SU-DHL-6 (cell line): ENCODE data around the gene PHACTR1.

Experiments used
- H2AFZ ChIP-seq: fragments of 200-600 bp; sonication (generic); 2 replicates; pipeline ENCODE4 v1.6.1; 2014; ENCODE audit warnings: low read depth, mild to moderate bottlenecking, moderate library complexity, mixed read lengths, antibody characterized with exemption, low read length; ENCODE audit not compliant: severe bottlenecking
- H3F3A ChIP-seq: fragments of 200-600 bp; shearing (Covaris generic); 2 replicates; pipeline ENCODE4 v1.6.0; 2016; ENCODE audit warnings: antibody characterized with exemption, mild to moderate bottlenecking; ENCODE audit not compliant: insufficient read depth
- H3K27ac ChIP-seq: fragments of 200-600 bp; sonication (generic); 2 replicates; pipeline ENCODE4 v1.5.1; 2016; ENCODE audit warnings: low read depth, mild to moderate bottlenecking, low read length, moderate library complexity, mixed read lengths
- H3K27me3 ChIP-seq: fragments of 200-600 bp; sonication (generic), shearing (Covaris generic); 2 replicates; pipeline ENCODE4 v1.6.0; 2014; ENCODE audit warnings: mild to moderate bottlenecking, low read length
- H3K36me3 ChIP-seq: fragments of 200-600 bp; sonication (generic); 2 replicates; pipeline ENCODE4 v1.6.1; 2014; ENCODE audit warnings: mild to moderate bottlenecking, low read length, mixed read lengths
- H3K4me2 ChIP-seq: fragments of 300-600, 200-600 bp; shearing (Covaris generic), sonication (generic); 2 replicates; pipeline ENCODE4 v1.6.0; 2014; ENCODE audit warnings: low read length, low read depth, mild to moderate bottlenecking; ENCODE audit not compliant: poor library complexity, severe bottlenecking
- H3K4me3 ChIP-seq: fragments of 200-600 bp; sonication (generic); 2 replicates; pipeline ENCODE4 v1.5.1; 2014; ENCODE audit warnings: antibody characterized with exemption, low read length, mild to moderate bottlenecking, mixed read lengths; ENCODE audit not compliant: insufficient read depth, poor library complexity, severe bottlenecking
- H3K79me2 ChIP-seq: fragments of 200-600 bp; sonication (generic); 2 replicates; pipeline ENCODE4 v1.6.1; 2014; ENCODE audit warnings: mild to moderate bottlenecking, low read length, moderate library complexity; ENCODE audit not compliant: insufficient read depth
- H3K9ac ChIP-seq: fragments of 200-600 bp; sonication (generic); 2 replicates; pipeline ENCODE4 v1.7.0; 2014; ENCODE audit warnings: mild to moderate bottlenecking, low read length
- H3K9me2 ChIP-seq: fragments of 200-600 bp; sonication (generic); replicated peaks from 2 replicates; pipeline ENCODE4 v1.6.1; 2014; ENCODE audit warnings: low read length; ENCODE audit not compliant: insufficient read depth
- H3K9me3 ChIP-seq: fragments of 200-600 bp; sonication (generic); 2 replicates; pipeline ENCODE4 v1.6.1; 2014; ENCODE audit warnings: low read length, mixed read lengths; ENCODE audit not compliant: insufficient read depth
- H4K20me1 ChIP-seq: fragments of 200-600 bp; sonication (generic); 2 replicates; pipeline ENCODE4 v1.6.1; 2014; ENCODE audit warnings: low read depth, mild to moderate bottlenecking, antibody characterized with exemption, low read length, moderate library complexity, mixed read lengths
- EZH2phosphoT487 ChIP-seq: fragments of 200-600 bp; sonication (generic), shearing (Covaris generic); conservative IDR thresholded peaks from 2 replicates; pipeline ENCODE4 v1.6.1; 2018; ENCODE audit warnings: mild to moderate bottlenecking, antibody characterized with exemption, low read length, moderate library complexity, mixed read lengths
- TF ChIP-seq, protein P1 (sequence below): fragments of 200-600 bp; sonication (generic); IDR thresholded peaks from one replicate; pipeline ENCODE4 v1.5.1; 2017; ENCODE audit warnings: antibody characterized with exemption, mild to moderate bottlenecking, low read length, moderate library complexity; ENCODE audit not compliant: insufficient read depth, poor library complexity, severe bottlenecking

PHACTR1 gene

DNA sequence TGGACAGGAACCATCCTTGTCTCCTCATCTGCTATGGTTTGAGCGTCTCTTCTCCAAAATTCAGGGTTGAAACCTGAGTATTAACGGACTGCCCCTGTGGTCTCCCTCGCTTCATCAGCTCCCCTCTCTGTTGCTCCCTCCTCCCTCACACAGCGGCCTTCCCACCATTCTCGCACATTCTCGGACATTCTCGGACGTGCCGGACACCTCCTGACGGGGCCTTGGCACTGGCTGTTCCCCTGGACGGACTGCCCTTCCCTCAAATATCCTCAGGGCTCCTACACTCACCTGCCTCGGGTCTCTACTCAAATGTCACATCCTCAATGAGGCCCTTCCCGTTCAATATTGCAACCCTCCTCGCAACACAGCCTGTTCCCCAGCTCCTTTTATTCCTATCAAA lies 496.0 kb downstream of the PHACTR1 start:
- Histone ChIP-seq H4K20me1 (no peaks in the 10 kb centered on the region), H3K4me2 (no peak overlapping the region), H3K36me3 (no peaks in the 10 kb centered on the region), H3K27me3 (no peaks in the 10 kb centered on the region), H3K27ac (no peak overlapping the region), H2AFZ (no peak overlapping the region), H3F3A (no peaks in the 10 kb centered on the region), H3K4me3 (no peak overlapping the region), H3K79me2 (no peaks in the 10 kb centered on the region), H3K9me3 (no peaks in the 10 kb centered on the region), H3K9me2 (no peaks in the 10 kb centered on the region), H3K9ac (no peak overlapping the region)
- TF ChIP-seq EZH2phosphoT487: no peak
- TF ChIP-seq, protein P1, sequence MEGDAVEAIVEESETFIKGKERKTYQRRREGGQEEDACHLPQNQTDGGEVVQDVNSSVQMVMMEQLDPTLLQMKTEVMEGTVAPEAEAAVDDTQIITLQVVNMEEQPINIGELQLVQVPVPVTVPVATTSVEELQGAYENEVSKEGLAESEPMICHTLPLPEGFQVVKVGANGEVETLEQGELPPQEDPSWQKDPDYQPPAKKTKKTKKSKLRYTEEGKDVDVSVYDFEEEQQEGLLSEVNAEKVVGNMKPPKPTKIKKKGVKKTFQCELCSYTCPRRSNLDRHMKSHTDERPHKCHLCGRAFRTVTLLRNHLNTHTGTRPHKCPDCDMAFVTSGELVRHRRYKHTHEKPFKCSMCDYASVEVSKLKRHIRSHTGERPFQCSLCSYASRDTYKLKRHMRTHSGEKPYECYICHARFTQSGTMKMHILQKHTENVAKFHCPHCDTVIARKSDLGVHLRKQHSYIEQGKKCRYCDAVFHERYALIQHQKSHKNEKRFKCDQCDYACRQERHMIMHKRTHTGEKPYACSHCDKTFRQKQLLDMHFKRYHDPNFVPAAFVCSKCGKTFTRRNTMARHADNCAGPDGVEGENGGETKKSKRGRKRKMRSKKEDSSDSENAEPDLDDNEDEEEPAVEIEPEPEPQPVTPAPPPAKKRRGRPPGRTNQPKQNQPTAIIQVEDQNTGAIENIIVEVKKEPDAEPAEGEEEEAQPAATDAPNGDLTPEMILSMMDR: no peak

DNA sequence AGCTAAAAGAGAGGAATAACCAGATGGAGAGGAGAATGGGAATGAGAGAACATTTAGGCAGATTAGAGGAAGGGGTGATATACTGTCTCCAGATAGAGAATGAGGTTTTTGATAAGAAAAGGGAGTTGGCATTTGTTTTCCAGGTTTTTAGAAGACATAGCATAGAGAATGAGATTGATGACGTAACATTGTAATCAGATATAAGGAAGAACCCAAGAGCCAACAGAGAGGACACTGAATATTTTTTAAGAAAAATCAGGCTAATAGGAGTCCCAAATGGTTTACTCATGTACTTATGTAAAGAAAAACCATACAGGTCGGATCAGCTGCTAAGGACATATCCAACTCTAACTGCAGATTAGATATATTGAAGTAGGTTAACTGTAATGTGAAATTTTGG lies 498.8 kb downstream of the PHACTR1 start:
- no peak overlapping the region for H3K4me2 ChIP-seq

DNA sequence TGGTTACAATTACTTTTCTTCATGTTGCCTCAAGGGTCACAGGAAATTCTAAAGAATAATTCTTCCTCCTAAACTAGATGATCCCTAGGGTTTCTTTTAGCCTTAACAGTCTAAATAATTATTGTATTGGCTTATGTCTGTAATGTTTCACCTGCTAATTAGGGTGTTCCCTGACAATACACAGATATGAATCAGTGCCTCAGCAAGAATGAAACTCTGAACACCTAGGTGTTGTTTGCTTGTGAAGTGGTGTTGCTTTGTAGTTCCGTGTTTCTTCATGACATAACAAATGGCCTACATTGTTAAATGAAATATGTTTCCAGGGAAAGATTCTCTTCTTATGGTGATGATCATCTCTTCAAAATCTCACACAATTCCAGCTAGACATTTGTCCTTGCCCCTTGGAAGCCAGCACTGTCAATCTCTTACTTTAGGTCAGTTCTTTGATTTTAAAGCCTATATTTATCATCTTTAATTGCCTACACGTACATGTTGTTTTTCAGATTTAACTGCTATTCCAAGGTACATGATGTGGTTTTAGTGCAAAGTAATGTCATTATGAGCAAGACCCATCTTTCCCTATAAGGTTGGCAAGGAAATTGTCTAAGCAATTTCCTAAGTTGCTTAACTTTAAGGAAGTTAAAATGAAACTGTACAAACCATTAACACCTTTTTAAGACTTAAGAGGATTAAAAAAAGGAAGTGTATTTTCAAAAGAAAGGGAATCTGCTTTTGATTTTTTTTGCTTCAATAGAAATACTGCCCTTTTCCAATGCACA lies 499.9 kb downstream of the PHACTR1 start:
- no peak overlapping the region for H3K4me2 ChIP-seq
- no peaks in the 10 kb centered on the region for H3F3A ChIP-seq
- no peaks in the 10 kb centered on the region for H3K79me2 ChIP-seq
- TF ChIP-seq, protein P1: no peak
- TF ChIP-seq EZH2phosphoT487: no peak
- H3K27ac ChIP-seq: no peak overlapping the region
- no peaks in the 10 kb centered on the region for H3K9me2 ChIP-seq
- H3K36me3 ChIP-seq: no peaks in the 10 kb centered on the region
- H3K27me3 ChIP-seq: no peaks in the 10 kb centered on the region
- no peaks in the 10 kb centered on the region for H3K9me3 ChIP-seq
- H3K9ac ChIP-seq: no peak overlapping the region
- H4K20me1 ChIP-seq: no peaks in the 10 kb centered on the region
- H2AFZ ChIP-seq: no peak overlapping the region
- H3K4me3 ChIP-seq: no peak overlapping the region

More for the DNA sequence above, 498.8 kb downstream of the PHACTR1 start:
- no peaks in the 10 kb centered on the region for H3K9me3 ChIP-seq
- H3K9me2 ChIP-seq: no peaks in the 10 kb centered on the region
- TF ChIP-seq EZH2phosphoT487: no peak
- TF ChIP-seq, protein P1: no peak
- no peaks in the 10 kb centered on the region for H3K36me3 ChIP-seq
- no peaks in the 10 kb centered on the region for H4K20me1 ChIP-seq
- no peak overlapping the region for H3K9ac ChIP-seq
- no peaks in the 10 kb centered on the region for H3K79me2 ChIP-seq
- no peaks in the 10 kb centered on the region for H3K27me3 ChIP-seq
- no peak overlapping the region for H3K27ac ChIP-seq
- no peak overlapping the region for H3K4me3 ChIP-seq
- no peaks in the 10 kb centered on the region for H3F3A ChIP-seq
- H2AFZ ChIP-seq: no peak overlapping the region
